Neural cell (in vitro differentiated cells): ENCODE data around the gene NR4A3. TPM values are rescaled to one million over a fixed set of nuclear protein-coding genes. Genes with fewer than 3 reads are reported as not detected.

Experiments
- H2AFZ ChIP-seq: fragments of 200-600, 300-800 bp; sonication (generic), shearing (Covaris generic); 2 replicates; pipeline ENCODE4 v1.6.0; 2014; ENCODE audit warnings: low read depth, mild to moderate bottlenecking, antibody characterized with exemption, low read length, moderate library complexity
- H3F3A ChIP-seq: fragments of 200-600 bp; shearing (Covaris generic); 2 replicates; pipeline ENCODE4 v1.6.1; 2016; ENCODE audit warnings: mild to moderate bottlenecking, moderate library complexity, mixed read lengths, antibody characterized with exemption, low read length; ENCODE audit not compliant: insufficient read depth, poor library complexity, severe bottlenecking
- H3K27ac ChIP-seq: fragments of 200-600, 300-800 bp; sonication (generic), shearing (Covaris generic); 2 replicates; pipeline ENCODE4 v1.5.1; 2014; ENCODE audit warnings: mild to moderate bottlenecking, low read length, moderate library complexity
- H3K27me3 ChIP-seq: fragments of 300-800, 200-600 bp; sonication (generic), shearing (Covaris generic); 2 replicates; pipeline ENCODE4 v1.6.0; 2014; ENCODE audit warnings: mild to moderate bottlenecking, low read depth, low read length, moderate library complexity; ENCODE audit not compliant: insufficient read depth
- H3K36me3 ChIP-seq: fragments of 300-800, 200-600 bp; sonication (generic), shearing (Covaris generic); 2 replicates; pipeline ENCODE4 v1.5.1; 2014; ENCODE audit warnings: mild to moderate bottlenecking, antibody characterized with exemption, low read length, moderate library complexity; ENCODE audit not compliant: insufficient read depth
- H3K4me2 ChIP-seq: fragments of 300-800, 200-600 bp; sonication (generic), shearing (Covaris generic); 2 replicates; pipeline ENCODE4 v1.6.0; 2014; ENCODE audit warnings: mild to moderate bottlenecking, low read length
- H3K4me3 ChIP-seq: fragments of 300-800, 200-600 bp; sonication (generic), shearing (Covaris generic); 2 replicates; pipeline ENCODE4 v1.5.1; 2014; ENCODE audit warnings: mild to moderate bottlenecking, low read length, moderate library complexity
- H3K79me2 ChIP-seq: fragments of 200-600 bp; shearing (Covaris generic); replicated peaks from 2 replicates; pipeline ENCODE4 v1.6.0; 2014; ENCODE audit warnings: mild to moderate bottlenecking, low read length, moderate library complexity; ENCODE audit not compliant: insufficient read depth
- H3K9ac ChIP-seq: fragments of 300-800, 200-600 bp; sonication (generic), shearing (Covaris generic); 2 replicates; pipeline ENCODE4 v1.6.1; 2016; ENCODE audit warnings: mild to moderate bottlenecking, low read length, mixed read lengths
- H3K9me2 ChIP-seq: fragments of 200-600 bp; shearing (Covaris generic); 2 replicates; pipeline ENCODE4 v1.6.1; 2016; ENCODE audit warnings: mild to moderate bottlenecking, low read length, mixed read lengths; ENCODE audit not compliant: insufficient read depth
- H3K9me3 ChIP-seq: fragments of 200-600, 300-800 bp; sonication (generic), shearing (Covaris generic); 2 replicates; pipeline ENCODE4 v1.6.1; 2016; ENCODE audit warnings: mild to moderate bottlenecking, mixed run types, low read length, moderate library complexity, mixed read lengths
- H4K20me1 ChIP-seq: fragments of 200-600 bp; shearing (Covaris generic); 2 replicates; pipeline ENCODE4 v1.6.1; 2016; ENCODE audit warnings: mild to moderate bottlenecking, mixed run types; ENCODE audit not compliant: insufficient read depth
- CTCF ChIP-seq: fragments of 450-650 bp; IDR thresholded peaks from 2 replicates; pipeline ENCODE4 v1.5.1; 2014; ENCODE audit warnings: antibody characterized with exemption, mild to moderate bottlenecking, moderate library complexity; ENCODE audit not compliant: poor library complexity, severe bottlenecking
- EZH2 ChIP-seq: fragments of 200-600, 300-800 bp; shearing (Covaris generic), sonication (generic); IDR thresholded peaks from 2 replicates; pipeline ENCODE4 v1.6.1; 2014; ENCODE audit warnings: antibody characterized with exemption, low read length, borderline replicate concordance, mild to moderate bottlenecking; ENCODE audit not compliant: insufficient read depth, poor library complexity, severe bottlenecking
- MXI1 ChIP-seq: fragments of 450-650 bp; conservative IDR thresholded peaks from 2 replicates; pipeline ENCODE4 v1.6.1; 2014; ENCODE audit warnings: antibody characterized with exemption, mild to moderate bottlenecking; ENCODE audit not compliant: poor library complexity, severe bottlenecking
- REST ChIP-seq: IDR thresholded peaks from 2 replicates; pipeline ENCODE4 v1.6.1; 2012; ENCODE audit warnings: borderline replicate concordance
- SMC3 ChIP-seq: fragments of 450-650 bp; conservative IDR thresholded peaks from 2 replicates; pipeline ENCODE4 v1.6.1; 2014; ENCODE audit warnings: antibody characterized with exemption, mild to moderate bottlenecking, moderate library complexity; ENCODE audit not compliant: poor library complexity
- polyA plus RNA-seq: library from polyadenylated mRNA; depleted of rRNA; stranded (reverse); fragments of >200 nt; gene quantifications from 2 replicates; pipeline ENCODE4 v1.2.3, GENCODE V29; 2014

The NR4A3 gene
- polyA plus RNA-seq, 1 donor from 2014 or later: 2.7 TPM

- H3K9me3 ChIP-seq: no peaks in the 10 kb centered on the region
- no peak overlapping the region for H3K27ac ChIP-seq
- no peaks in the 10 kb centered on the region for H3K79me2 ChIP-seq
- H3K27me3 ChIP-seq: no peaks in the 10 kb centered on the region
- no peak overlapping the region for H3K9ac ChIP-seq
- H3K4me2 ChIP-seq: no peak overlapping the region
- H3K36me3 ChIP-seq: no peaks in the 10 kb centered on the region
- H4K20me1 ChIP-seq: no peaks in the 10 kb centered on the region
- H3K4me3 ChIP-seq: no peak overlapping the region
- no peaks in the 10 kb centered on the region for H3K9me2 ChIP-seq
- no peak for TF ChIP-seq SMC3
- no peak for TF ChIP-seq EZH2
- TF ChIP-seq REST: no peak
- H2AFZ ChIP-seq: no peak overlapping the region
- no peaks in the 10 kb centered on the region for H3F3A ChIP-seq
These were observed 38.5 kb upstream of the NR4A3 start for GRCh38 chr9:99782962-99783718.

- no peaks in the 10 kb centered on the region for H4K20me1 ChIP-seq
- no peaks in the 10 kb centered on the region for H3K9me2 ChIP-seq
- no peak overlapping the region for H3K27ac ChIP-seq
- no peaks in the 10 kb centered on the region for H3K9me3 ChIP-seq
- H2AFZ ChIP-seq: no peak overlapping the region
- no peaks in the 10 kb centered on the region for H3K79me2 ChIP-seq
- H3K4me3 ChIP-seq: no peak overlapping the region
- no peak overlapping the region for H3K4me2 ChIP-seq
- H3K36me3 ChIP-seq: no peaks in the 10 kb centered on the region
- TF ChIP-seq MXI1 (no peak), CTCF (no peak)
- no peaks in the 10 kb centered on the region for H3K27me3 ChIP-seq
- H3K9ac ChIP-seq: no peak overlapping the region
- no peaks in the 10 kb centered on the region for H3F3A ChIP-seq
These were observed 37.9 kb upstream of the NR4A3 start for GRCh38 chr9:99783799-99784198.

GRCh38 chr9:99785010-99785590, 36.6 kb upstream of the NR4A3 start:
- Histone ChIP-seq H3K36me3 (no peaks in the 10 kb centered on the region), H3K9me3 (no peaks in the 10 kb centered on the region), H3K4me3 (no peak overlapping the region), H3K27me3 (no peaks in the 10 kb centered on the region), H2AFZ (no peak overlapping the region), H3K9me2 (no peaks in the 10 kb centered on the region), H4K20me1 (no peaks in the 10 kb centered on the region), H3K79me2 (no peaks in the 10 kb centered on the region), H3K27ac (no peak overlapping the region), H3K9ac (no peak overlapping the region), H3K4me2 (no peak overlapping the region), H3F3A (no peaks in the 10 kb centered on the region)
- TF ChIP-seq CTCF (no peak), SMC3 (no peak), MXI1 (no peak), REST (no peak)
